ENCODE results near the gene TMEM179B.
A peak's percentile ranks its signal among the peaks of the same experiment; 100 is the strongest.

DNA sequence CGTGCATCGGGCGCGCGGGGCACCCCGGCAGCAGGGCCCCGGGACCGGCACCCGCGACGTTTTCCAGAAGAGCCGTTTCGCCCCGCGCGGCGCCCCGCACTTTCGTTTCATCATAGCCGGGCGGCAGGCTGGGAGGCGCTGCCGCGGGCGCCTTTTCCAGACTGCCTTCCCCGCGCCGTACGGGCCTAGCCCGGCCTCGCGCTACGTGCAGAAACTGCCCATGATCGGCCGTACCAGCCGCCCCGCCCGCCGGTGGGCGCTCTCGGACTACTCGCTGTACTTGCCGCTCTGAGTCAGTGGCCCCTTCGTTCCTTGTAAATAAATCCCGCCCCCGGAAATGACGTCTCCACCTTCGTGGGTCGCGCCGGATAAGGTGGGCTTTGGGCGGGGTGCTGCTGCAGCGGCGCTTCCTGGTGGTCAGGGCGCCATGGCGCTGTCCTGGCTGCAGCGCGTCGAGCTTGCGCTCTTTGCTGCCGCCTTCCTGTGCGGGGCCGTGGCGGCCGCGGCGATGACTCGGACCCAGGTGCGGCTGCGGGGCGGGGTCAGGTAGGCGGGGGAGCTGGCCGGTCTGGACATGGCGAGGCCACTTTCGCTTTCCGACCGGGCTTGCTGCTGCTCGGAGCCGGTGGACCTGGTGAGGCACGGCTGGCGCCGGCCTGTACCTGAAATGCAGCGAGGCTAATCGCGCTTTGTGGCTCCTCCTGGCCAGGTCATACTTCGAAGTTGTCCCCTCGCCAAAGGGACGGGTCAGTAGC, at the start of gene TMEM179B:
- TF ChIP-seq FOXP2 (optimal IDR thresholded peaks at IDR 0.05; ENCODE audit: borderline replicate concordance, extremely low read depth, extremely low read length, insufficient read depth): peak; percentile 85
- peak; percentile 42 to 62; a peak in 3 of 4 replicates for TF ChIP-seq REST (IDR thresholded peaks at IDR 0.05; ENCODE audit: insufficient read depth in 1 of 2, low read depth in 2 of 2, low read length in 2 of 2)
